Mammary epithelial cell (primary cell): ENCODE results near the gene USH1C.

Experiments
- CTCF ChIP-seq, 2 donors: IDR thresholded peaks in 1 of 2; conservative IDR thresholded peaks in 1 of 2; 2 replicates each; pipeline ENCODE4 v1.5.1; 2011 to 2012; ENCODE audit warnings: inconsistent platforms in 2 of 2, low read length in 2 of 2, mild to moderate bottlenecking in 2 of 2, control low read depth in 1 of 2, low read depth in 1 of 2; ENCODE audit not compliant: insufficient read depth in 1 of 2; ENCODE audit errors: extremely low read depth in 1 of 2
- EZH2 ChIP-seq: IDR thresholded peaks from 2 replicates; pipeline ENCODE4 v1.6.1; 2012; ENCODE audit warnings: low read length, inconsistent platforms, borderline replicate concordance

GRCh38 chr11:17578296-17578695 lies 34.1 kb upstream of the USH1C start:
- TF ChIP-seq EZH2 (no peak), CTCF (conservative IDR thresholded peaks at IDR 0.05 in 1 of 2, IDR thresholded peaks at IDR 0.05 in 1 of 2; ENCODE audit: extremely low read depth in 1 of 2, insufficient read depth in 1 of 2, low read depth in 1 of 2, low read length in 2 of 2) (no peak)
